CD4-positive, alpha-beta T cell treated with Interleukin-17A for 1 hour (primary cell): Measurements from ENCODE around the gene USP17L30.
"Not testable (repeated sequence)": the region's sequence is repeated elsewhere in the genome, so short reads cannot be mapped to it uniquely, and the experiment has no call there.

Source experiments
- DNase-seq: peaks from one replicate; pipeline ENCODE4 v3.0.0-alpha.2; 2020

The USP17L30 gene

GRCh38 chr4:9362829-9363228, at the start of gene USP17L30:
Gene USP17L30, plus strand, starts transcription at chr4:9363129. Its CDS starts 0 bp downstream, at chr4:9363129.
- DNase-seq: not testable (repeated sequence)

- DNase-seq: not testable (repeated sequence)
Observed at GRCh38 chr4:9324191-9324590, 38.7 kb upstream of the USP17L30 start.

- DNase-seq: not testable (repeated sequence)
Observed at GRCh38 chr4:9324865-9325264, 38.1 kb upstream of the USP17L30 start, which contains the start of gene USP17L24. Gene USP17L24, plus strand, starts transcription at chr4:9325165. Its CDS starts 0 bp downstream, at chr4:9325165.

- not testable (repeated sequence) for DNase-seq
Observed at GRCh38 chr4:9329611-9330010, 33.3 kb upstream of the USP17L30 start, which contains the start of gene USP17L25. Gene USP17L25, plus strand, starts transcription at chr4:9329911. Its CDS starts 0 bp downstream, at chr4:9329911.

GRCh38 chr4:9334358-9334757, 28.6 kb upstream of the USP17L30 start, which contains the start of gene USP17L26:
Gene USP17L26, plus strand, starts transcription at chr4:9334658. Its CDS starts 0 bp downstream, at chr4:9334658.
- DNase-seq: not testable (repeated sequence)

GRCh38 chr4:9339103-9339502, 23.8 kb upstream of the USP17L30 start, which contains the start of gene USP17L5:
Gene USP17L5, plus strand, starts transcription at chr4:9339403. Its CDS starts 0 bp downstream, at chr4:9339403.
- not testable (repeated sequence) for DNase-seq

GRCh38 chr4:9343848-9344247, 19.1 kb upstream of the USP17L30 start, which contains the start of gene USP17L27:
Gene USP17L27, plus strand, starts transcription at chr4:9344148. Its CDS starts 0 bp downstream, at chr4:9344148.
- not testable (repeated sequence) for DNase-seq

GRCh38 chr4:9348593-9348992, 14.3 kb upstream of the USP17L30 start, which contains the start of gene USP17L28:
Gene USP17L28, plus strand, starts transcription at chr4:9348893. Its CDS starts 0 bp downstream, at chr4:9348893.
- not testable (repeated sequence) for DNase-seq

GRCh38 chr4:9350866-9351265, 12.1 kb upstream of the USP17L30 start:
- DNase-seq: not testable (repeated sequence)

- DNase-seq: not testable (repeated sequence)
Observed at GRCh38 chr4:9353338-9353737, 9.6 kb upstream of the USP17L30 start, which contains the start of gene USP17L29. Gene USP17L29, plus strand, starts transcription at chr4:9353638. Its CDS starts 0 bp downstream, at chr4:9353638.

GRCh38 chr4:9379881-9380280, 17.0 kb downstream of the USP17L30 start:
- not testable (repeated sequence) for DNase-seq

- DNase-seq: peak; percentile 64
Observed at GRCh38 chr4:9381012-9381534, 18.1 kb downstream of the USP17L30 start.

- no peak for DNase-seq
Observed at GRCh38 chr4:9384126-9384525, 21.2 kb downstream of the USP17L30 start.

- DNase-seq: not testable (repeated sequence)
Observed at GRCh38 chr4:9389001-9389400, 26.1 kb downstream of the USP17L30 start.

- DNase-seq: not testable (repeated sequence)
Observed at GRCh38 chr4:9405774-9406173, 42.8 kb downstream of the USP17L30 start.

- not testable (repeated sequence) for DNase-seq
Observed at GRCh38 chr4:9406491-9406890, 43.6 kb downstream of the USP17L30 start.

GRCh38 chr4:9409793-9410192, 46.9 kb downstream of the USP17L30 start:
- no peak for DNase-seq
